Stimulated activated CD4-positive, alpha-beta T cell treated with anti-CD3 and anti-CD28 coated beads, Interleukin-15, amount 100 ng/mL, for 24 hours (primary cell): ENCODE data around the gene AIG1.
"Not testable (repeated sequence)": the region's sequence is repeated elsewhere in the genome, so short reads cannot be mapped to it uniquely, and the experiment has no call there.

Experiments
- DNase-seq: peaks from one replicate; pipeline ENCODE4 v3.0.0-alpha.2; 2020

Gene AIG1

GRCh38 chr6:143060806-143061596 is at the start of gene AIG1:
AIG1 (plus strand) TSS chr6:143060889; CDS start chr6:143060926, 37 bp downstream.
- DNase-seq, result peak; percentile 76

- no peak for DNase-seq
Observed at GRCh38 chr6:143014764-143015163, 45.9 kb upstream of the AIG1 start.

DNA sequence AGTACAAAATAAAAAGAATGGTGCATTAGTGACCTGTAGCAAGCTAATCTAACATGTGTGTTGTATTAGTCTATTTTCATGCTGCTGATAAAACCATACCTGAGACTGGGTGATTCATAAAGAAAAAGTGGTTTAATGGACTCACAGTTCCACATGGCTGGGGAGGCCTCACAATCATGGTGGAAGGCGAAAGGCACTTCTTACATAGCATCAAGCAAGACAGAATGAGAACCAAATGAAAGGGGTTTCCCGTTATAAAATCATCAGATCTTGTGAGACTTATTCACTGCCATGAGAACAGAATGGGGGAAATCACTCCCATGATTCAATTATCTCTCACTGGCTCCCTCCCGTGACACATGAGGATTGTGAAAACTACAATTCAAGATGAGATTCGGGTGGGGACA is 45.4 kb upstream of the AIG1 start:
- DNase-seq, result no peak

DNA sequence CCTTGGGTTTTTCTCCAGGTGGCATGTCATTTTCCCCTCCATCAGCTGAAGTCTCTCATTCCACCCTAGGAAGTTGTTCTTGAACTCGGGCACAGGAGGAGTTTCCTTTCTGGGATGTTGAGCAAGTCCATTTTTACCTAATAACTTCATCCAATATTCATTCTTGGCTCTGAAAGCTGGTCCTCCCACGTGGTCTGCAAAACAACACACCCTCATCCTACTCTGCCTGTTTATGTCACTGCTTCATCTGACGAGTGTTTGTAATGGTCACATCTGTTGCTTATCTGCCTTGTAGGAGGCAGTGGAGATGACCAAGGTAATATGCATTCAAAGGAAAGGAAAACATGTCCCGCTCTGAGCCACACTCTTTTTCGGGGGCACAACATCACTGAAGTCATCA is 41.7 kb upstream of the AIG1 start:
- DNase-seq, result no peak

GRCh38 chr6:143020862-143021261 is 39.8 kb upstream of the AIG1 start:
- DNase-seq, result not testable (repeated sequence)

GRCh38 chr6:143021543-143021942 is 39.1 kb upstream of the AIG1 start:
- no peak for DNase-seq

DNA sequence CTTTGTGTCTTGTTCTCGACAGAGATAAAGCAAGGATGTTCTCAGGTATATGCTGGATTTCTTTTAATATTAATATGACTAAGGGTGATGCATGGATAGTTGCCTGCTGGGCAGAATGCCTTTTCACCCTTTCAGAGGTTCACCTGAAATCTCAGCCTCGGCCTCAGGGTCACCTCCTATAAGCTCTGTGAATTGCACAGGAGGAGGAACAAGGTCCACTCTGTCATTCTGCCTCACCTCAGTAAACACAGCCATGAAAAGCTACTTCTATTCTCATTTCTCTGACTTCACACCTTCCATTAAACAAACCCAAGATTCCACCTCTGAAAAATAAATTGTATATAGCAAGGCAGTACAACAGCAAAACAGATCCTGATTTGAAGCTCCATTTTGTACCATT is 38.1 kb upstream of the AIG1 start:
- DNase-seq, result no peak

DNA sequence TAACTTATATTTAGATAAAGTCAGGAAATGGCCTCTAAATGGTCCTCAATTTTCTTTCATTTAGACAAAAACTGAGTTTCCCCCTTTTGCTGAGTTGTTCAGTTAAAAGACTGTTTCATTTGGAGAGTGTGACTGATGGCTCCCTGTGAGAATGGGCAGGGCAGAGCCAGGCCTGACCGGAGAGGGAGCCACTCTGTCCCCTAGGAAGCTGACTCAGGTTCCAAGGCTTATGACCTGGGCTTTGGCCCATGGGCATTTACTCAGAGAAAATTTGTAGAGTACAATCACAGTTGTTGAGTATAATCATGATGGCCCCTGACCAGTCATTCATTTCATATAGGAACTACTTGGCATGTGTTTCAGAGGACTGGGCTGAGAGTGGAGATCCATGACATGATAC is 37.0 kb upstream of the AIG1 start:
- no peak for DNase-seq

- DNase-seq, result no peak
Observed at GRCh38 chr6:143024977-143025376, 35.7 kb upstream of the AIG1 start.

DNA sequence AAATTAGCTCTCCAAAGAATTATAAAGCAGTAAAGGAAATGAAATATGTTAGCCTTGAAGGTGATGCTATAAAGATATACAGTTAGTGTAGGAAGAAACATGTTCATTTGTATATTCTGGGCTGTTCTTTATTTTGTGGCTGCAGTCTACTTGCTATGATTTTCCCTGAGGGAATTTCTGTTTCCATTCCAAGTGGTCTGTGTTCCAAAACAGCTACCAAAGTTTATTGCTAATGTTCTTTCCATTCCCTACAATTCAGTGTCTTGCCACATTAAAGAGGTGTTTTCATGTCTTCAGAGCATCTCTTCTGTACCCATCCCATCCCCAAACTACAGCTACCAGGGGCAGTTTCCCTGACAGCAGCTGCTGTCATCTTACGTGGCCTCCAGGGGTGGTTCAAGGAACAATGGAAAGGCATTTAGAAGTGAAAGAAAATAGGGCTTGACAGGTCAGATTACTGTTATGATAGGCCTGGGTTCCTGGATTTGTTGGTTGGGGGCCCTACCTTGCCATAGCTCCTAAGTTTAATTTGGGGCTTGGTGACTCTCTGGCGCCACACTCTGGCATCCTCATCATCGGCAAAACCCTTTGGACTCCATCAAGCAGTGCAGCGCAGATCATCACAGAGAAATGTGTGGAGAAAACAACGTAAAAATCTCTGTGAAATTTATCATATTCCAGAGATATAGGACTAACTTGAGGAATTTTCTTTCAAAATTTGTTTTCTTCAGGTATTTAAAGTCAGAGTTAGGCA is 33.8 kb upstream of the AIG1 start:
- DNase-seq, result peak; percentile 63

DNA sequence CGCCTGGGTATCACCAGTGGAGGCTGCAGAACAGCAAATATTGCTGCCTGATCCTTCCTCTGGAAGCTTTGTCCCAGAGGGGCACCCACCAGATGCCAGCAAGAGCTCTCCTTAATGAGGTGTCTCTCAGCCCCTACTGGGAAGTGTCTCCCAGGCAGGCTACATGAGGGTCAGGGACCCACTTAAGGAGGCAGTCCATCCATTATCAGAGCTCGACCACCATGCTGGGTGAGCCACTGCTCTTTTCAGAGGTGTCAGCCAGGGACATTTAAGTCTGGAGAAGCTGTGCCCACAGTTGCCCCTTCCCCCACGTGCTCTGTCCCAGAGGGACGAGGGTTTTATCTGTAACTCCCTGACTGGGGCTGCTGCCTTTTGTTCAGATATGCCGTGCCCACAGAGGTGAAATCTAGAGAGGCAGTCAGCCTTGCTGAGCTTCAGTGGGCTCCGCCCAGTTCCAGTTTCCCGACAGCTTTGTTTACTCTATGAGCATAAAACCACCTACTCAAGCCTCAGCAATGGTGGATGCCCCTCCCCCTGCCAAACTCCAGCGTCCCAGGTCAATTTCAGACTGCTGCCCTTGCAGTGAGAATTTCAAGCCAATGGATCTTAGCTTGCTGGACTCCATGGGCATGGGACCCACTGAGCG is 25.9 kb upstream of the AIG1 start:
- DNase-seq, result no peak

DNA sequence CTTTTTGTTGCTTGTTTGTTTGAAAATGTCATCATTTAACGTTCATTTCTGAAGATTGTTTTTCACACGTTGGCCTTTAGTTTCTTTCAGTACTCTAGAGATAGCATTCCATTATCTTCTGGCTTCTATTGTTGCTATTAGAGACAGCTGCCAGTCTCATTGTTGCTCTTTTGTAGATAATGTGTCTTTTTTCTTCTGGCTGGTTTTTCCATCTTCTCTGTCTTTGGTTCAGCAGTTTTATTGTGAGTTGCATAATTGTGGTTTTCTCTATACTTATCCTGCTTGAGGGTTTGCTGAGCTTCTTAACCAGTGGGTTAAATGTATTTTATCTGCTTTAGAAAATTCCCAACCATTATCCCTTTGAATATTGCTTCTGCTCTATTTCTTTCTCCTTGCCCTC is 23.2 kb upstream of the AIG1 start:
- no peak for DNase-seq

GRCh38 chr6:143038833-143039232 is 21.9 kb upstream of the AIG1 start:
- DNase-seq, result no peak

GRCh38 chr6:143039548-143039947 is 21.1 kb upstream of the AIG1 start:
- no peak for DNase-seq

- no peak for DNase-seq
Observed at GRCh38 chr6:143040018-143040417, 20.7 kb upstream of the AIG1 start.

DNA sequence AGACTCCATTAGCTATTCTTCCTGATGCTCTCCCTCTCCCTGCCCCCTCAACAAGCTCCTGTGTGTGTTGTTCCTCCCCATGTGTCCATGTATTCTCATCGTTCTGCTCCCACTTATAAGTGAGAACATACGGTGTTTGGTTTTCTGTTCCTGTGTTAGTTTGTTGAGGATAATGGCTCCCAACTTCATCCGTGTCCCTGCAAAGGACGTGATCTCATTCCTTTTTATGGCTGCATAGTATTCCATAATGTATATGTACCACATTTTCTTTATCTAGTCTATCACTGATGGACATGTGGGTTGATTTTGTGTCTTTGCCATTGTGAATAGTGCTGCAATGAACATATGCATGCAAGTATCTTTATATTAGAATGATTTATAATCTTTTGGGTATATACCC is 16.3 kb upstream of the AIG1 start:
- not testable (repeated sequence) for DNase-seq

DNA sequence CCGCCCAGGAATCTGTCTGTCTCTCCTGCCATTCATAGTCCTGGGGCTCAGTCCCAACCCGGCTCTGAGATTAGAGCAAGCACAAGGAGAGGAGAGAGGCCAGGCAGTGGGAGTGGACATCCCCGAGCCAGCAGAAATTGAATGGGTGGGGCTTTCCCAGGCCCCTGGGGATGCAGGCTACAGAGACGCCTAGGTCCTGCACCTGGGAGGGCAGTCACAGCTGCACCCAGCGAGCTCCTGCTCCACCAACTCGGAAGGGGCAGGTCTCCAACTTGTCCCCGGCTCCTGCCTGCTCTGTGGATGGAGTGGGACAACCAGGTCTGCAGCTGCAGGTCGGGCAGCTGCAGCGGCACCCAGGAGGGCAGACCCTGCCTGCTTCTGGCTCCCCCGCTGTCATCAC is 11.1 kb upstream of the AIG1 start:
- DNase-seq, result no peak

GRCh38 chr6:143050509-143050908 is 10.2 kb upstream of the AIG1 start:
- DNase-seq, result no peak

DNA sequence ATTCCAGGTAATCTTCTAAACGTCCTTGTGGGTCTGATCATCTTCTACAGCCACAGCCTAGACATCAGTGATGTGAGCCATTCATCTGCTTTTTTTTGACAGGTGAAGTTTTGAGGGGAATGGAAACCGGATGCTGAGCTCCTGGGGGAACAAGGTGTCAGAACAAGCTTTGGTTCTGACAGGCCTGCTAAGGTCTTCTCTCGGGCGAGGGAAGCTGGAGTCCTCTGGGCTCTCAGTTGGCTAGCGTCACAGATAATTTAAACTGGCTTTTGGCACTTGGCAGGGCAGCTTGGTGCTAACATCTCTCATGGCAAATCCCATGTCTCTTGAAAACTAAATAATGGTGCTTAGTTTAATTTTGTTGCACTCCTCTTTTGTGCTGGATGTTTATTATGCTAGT is 8.4 kb upstream of the AIG1 start:
- no peak for DNase-seq

DNA sequence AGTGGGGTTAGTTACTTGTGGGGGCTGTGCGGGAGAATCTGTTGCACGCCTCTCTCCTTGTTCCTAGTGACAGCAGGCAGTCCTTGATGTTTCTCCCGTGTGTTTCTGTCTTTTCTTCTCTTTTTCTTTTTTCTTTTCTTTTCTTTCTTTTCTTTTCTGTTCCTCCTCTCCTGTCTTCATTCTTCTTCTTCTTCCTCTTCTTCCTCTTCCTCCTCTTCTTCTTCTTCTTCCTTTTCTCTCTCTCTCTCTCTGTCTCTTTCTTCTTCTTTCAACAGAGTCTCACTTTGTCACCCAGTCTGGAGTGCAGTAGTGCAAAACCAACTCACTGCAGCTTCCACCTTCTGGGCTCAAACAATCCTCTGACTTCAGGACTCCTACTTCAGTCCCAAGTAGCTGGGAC is 6.8 kb upstream of the AIG1 start:
- DNase-seq, result no peak

DNA sequence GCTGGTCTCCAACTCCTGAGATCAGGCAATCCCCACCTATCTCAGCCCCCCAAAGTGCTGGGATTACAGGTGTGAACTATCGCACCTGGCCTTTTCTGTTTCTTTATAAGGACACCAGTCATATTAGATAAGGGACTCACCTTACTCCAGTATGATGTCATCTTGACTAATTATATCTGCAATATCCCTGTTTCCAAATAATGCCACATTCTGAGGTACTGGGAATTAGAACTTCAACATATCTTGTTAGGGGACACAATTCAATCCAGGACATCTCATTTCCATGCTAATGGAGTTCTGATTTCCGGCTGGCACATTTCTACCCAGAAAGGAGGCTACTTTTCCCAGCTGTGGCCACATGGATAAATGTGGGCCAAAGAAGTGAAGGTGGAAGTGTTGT is 6.4 kb upstream of the AIG1 start:
- no peak for DNase-seq

GRCh38 chr6:143055213-143055612 is 5.5 kb upstream of the AIG1 start:
- DNase-seq, result no peak

DNA sequence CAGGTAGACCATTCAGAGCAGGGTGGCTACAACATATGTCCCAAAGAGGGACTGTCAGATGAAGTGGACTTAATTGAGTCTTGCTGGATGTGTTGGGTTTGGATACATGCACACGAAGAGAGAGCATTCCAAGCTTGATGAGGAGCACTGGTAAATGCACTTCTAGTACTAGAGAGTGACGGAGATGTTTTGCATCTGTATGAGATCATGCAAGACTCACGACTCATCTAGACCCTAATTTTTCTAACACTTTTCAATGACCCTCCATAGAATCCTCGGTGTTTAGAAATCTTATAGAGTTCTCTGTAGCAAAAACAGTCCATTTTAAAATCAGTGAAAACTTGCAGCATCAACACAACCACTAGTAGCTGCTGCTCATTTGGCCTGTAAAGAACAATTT is 4.8 kb upstream of the AIG1 start:
- DNase-seq, result no peak

- DNase-seq, result no peak
Observed at GRCh38 chr6:143058987-143059386, 1.7 kb upstream of the AIG1 start.
